Hippocampal formation (tissue), 2 donors: ENCODE results near the gene MYDGF.

Experiments used
- DNase-seq, 2 donors: peaks; one replicate each; lab custom pipeline; 2025; lab: John Stamatoyannopoulos, UW

The MYDGF gene

DNA sequence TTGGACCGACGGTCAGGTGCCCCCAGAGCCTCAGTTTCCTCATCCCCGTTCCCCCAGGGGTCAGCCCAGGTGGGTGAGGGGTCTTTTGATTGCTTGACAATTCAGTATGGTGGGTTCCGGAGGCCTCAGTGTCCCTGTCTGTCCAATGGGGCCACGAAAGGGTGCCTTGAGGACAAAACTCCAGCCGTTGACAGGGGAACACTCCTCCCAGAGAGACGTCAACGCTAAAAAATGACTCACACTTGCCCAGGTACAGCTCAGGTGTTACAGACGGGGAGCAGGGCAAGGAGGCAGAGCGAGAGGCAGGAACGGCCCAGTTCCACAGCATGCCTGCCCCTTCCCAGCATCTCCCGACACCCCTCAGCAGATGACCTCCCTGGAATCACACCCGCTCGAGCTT, 29.0 kb downstream of the MYDGF start:
- DNase-seq: no peak

GRCh38 chr19:4640247-4641000, 29.7 kb downstream of the MYDGF start:
- no peak for DNase-seq

- DNase-seq: no peak
These were observed 30.5 kb downstream of the MYDGF start for GRCh38 chr19:4639531-4640246.

- peak; percentile 93 to 95 for DNase-seq
These were observed 31.2 kb downstream of the MYDGF start, which contains the start of gene TNFAIP8L1 for GRCh38 chr19:4638828-4639530. Gene TNFAIP8L1 (plus strand): TSS chr19:4639516. CDS start chr19:4651870, 12,354 bp downstream.

DNA sequence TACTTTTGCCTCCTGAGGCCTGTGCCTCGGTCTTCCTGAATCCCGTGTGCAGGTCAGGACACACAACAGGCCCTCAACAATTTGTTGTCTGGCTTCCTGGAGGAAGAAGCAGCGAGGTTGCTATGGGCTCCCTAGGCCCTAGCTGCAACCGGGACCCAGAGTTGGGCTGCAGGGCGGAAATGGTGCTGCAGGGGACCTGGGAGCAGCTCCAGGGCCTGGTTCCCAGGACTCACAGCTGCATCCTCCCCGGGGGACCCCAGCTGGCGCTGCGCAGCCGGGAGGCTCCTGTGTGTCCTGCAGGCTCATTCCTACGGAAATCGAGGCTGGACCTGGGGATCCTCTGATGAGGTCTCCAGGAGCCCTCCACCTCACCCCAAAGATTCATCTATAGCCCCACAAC, 31.8 kb downstream of the MYDGF start:
- no peak for DNase-seq

DNA sequence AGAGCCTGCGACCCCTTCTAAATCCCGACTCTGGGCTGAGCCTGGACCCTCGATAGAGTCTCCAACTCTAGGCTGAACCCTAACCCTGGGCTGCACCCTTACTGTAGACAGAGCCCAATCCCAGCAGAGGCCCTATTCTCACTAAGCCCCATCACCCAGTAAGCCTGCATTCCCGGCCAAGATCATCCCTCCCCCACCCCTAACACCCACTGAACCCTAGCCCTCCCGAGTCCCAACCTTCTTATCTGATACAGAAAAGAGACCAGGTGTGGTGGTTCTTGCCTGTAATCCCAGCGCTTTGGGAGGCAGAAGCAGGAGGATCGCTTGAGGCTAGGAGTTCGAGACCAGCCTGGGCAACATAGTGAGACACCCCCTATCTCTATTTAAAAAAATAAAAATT, 33.4 kb downstream of the MYDGF start:
- no peak for DNase-seq

GRCh38 chr19:4636151-4636717, 33.9 kb downstream of the MYDGF start:
- DNase-seq: peak in 1 of 2 donors; percentile 39

- DNase-seq: no peak
These were observed 34.4 kb downstream of the MYDGF start for GRCh38 chr19:4635754-4636116.

- peak in 1 of 2 donors; percentile 38 for DNase-seq
These were observed 36.8 kb downstream of the MYDGF start for GRCh38 chr19:4633140-4633967.

DNA sequence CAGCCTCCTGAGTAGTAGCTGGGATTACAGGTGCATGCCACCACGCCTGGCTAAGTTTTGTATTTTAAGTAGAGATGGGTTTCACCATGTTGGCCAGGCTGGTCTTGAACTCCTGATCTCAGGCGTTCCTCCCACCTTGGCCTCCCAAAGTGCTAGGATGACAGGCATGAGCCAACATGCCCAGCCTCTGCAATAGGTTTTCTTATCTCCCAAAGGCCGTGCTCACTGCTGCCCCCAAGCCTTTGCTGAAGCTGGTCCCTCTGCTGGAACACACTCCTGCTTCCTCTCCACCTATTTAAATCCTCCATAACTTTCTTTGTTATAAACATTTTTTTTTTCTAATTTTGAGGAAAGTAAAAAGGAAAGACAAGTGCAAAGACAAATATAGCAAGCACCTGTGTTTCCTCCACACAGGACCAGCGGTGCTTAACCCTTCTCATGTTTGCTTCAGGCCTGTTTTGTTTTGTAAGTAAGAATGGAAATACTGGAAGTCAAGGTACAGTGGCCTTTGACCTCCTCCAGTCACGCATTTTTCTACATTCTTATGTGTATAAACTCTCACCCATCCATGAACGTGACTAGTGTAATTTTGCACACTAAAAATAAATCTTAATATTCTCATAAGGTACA, 45.3 kb downstream of the MYDGF start:
- DNase-seq: no peak

GRCh38 chr19:4624301-4624700, 45.8 kb downstream of the MYDGF start:
- DNase-seq: no peak

GRCh38 chr19:4622695-4623421, 47.3 kb downstream of the MYDGF start:
- DNase-seq: no peak

DNA sequence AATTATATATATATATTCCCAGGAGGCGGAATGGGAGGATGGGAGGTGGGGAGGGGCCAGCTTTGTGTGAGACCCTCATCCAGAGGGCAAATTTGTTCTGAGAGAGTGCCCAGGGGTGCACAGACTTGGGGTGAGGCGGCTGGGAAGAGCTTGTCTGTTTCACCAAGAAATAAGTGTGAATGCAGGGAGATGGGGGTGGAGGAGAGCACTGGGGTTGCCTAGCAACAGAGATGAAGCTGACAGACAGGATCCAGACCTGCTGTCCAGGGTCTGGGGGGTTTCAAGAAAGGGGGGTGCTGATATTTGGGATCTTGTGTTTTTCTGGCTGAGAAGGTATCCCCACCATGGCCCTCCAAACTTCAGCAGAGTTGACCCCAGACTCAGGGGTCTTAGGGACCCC, 49.5 kb downstream of the MYDGF start:
- no peak for DNase-seq

- DNase-seq: no peak
These were observed 50.4 kb downstream of the MYDGF start for GRCh38 chr19:4619668-4620294.

- no peak for DNase-seq
These were observed 52.1 kb downstream of the MYDGF start for GRCh38 chr19:4618019-4618418.

- no peak for DNase-seq
These were observed 56.8 kb downstream of the MYDGF start for GRCh38 chr19:4613254-4613751.

GRCh38 chr19:4609878-4610511, 60.1 kb downstream of the MYDGF start:
- DNase-seq: peak in 1 of 2 donors; percentile 8
